Bone marrow (tissue), 2 donors: ENCODE data around the gene HIVEP3.
A peak's percentile ranks its signal among the peaks of the same experiment; 100 is the strongest.
"Not testable (repeated sequence)": the region's sequence is repeated elsewhere in the genome, so short reads cannot be mapped to it uniquely, and the experiment has no call there.

ENCODE experiments used
- DNase-seq, 2 donors: peaks; one replicate each; lab custom pipeline; 2025; lab: John Stamatoyannopoulos, UW

The HIVEP3 gene

GRCh38 chr1:41713141-41713540 lies 205.6 kb downstream of the HIVEP3 start:
- DNase-seq = no peak

DNA sequence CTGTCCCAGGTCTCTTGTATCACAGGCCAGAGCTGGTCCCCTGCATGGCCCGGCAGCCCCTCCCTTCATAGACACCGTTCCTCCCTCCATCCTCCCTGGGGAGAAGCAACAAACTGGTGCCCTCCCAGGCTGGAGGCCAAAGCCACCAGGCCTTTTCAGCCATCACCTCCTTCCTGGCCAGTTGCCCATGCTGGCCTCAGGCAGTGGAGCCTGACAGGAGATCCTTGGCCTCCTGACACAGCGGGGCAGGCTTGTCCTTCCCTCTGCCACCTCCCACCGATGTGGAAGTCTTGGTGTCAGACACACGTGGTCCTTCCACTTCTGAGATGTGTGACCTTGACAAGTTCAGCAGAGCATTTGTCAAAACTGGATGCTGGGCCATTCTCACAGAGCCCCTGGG lies 206.0 kb downstream of the HIVEP3 start:
- no peak for DNase-seq

GRCh38 chr1:41712081-41712480 lies 206.6 kb downstream of the HIVEP3 start:
- no peak for DNase-seq

DNA sequence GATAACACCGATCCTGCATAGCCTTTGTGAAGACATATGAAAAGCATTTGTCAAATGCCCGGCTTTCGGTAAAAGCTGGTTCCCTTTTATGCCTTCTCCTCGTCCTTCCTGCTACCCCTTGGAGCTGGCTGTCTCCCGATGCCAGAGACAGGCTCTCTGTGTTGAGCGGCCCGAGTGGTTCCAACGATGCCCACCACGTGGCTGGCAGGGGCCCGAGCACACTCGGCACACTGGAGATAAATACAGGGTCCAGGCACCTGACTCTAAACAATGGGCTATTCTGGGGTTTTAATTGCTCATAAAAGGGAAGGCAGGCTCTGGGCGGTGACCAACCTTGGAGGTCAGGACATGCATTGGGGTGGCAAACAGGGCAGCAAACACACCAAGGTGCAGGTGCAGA lies 207.1 kb downstream of the HIVEP3 start:
- DNase-seq = no peak

DNA sequence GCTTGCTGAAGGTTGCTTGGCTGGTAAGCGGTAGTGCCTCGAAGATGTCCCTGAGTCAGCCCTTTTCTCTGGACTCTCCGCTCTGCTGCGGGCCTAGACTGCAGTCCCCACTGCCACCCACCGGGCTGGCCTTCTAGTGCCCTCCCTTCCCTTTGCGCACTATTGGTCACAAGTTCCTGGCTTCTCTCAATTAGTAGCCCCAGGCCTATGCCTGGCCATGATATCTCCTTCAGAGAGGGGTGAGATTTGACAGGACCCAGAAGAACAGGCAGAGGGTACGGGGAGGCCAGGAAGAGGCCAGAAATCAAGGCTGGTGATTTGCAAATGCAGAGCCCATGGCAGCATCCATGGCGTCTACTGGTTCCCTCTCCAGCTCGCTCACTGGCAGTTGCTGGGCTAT lies 207.7 kb downstream of the HIVEP3 start:
- no peak for DNase-seq

- no peak for DNase-seq
These were observed 208.8 kb downstream of the HIVEP3 start for GRCh38 chr1:41709873-41710272.

GRCh38 chr1:41709331-41709730 lies 209.4 kb downstream of the HIVEP3 start:
- DNase-seq = no peak

GRCh38 chr1:41708332-41708731 lies 210.4 kb downstream of the HIVEP3 start:
- no peak for DNase-seq

DNA sequence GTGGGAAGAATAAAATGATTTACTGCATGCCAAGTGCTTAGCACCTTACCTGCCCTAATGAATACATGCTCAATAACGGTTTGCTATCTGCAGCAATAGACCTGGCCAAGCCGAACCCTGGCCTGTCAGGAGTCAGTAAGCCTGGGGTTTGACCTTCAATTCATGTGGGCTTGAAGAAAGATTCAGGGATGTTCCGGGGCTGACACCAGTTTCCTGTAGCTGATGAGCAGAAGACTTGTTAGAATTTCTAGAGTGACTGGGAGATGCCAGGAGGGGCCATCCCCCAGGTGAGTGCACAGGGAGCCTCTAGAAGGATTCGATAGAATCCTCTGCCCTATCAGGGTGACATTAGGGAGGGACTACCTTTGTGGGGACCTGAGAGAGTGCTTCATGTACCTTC lies 210.9 kb downstream of the HIVEP3 start:
- DNase-seq = no peak

GRCh38 chr1:41705798-41706197 lies 212.9 kb downstream of the HIVEP3 start:
- no peak for DNase-seq

- DNase-seq = no peak
These were observed 214.5 kb downstream of the HIVEP3 start for GRCh38 chr1:41704196-41704595.

DNA sequence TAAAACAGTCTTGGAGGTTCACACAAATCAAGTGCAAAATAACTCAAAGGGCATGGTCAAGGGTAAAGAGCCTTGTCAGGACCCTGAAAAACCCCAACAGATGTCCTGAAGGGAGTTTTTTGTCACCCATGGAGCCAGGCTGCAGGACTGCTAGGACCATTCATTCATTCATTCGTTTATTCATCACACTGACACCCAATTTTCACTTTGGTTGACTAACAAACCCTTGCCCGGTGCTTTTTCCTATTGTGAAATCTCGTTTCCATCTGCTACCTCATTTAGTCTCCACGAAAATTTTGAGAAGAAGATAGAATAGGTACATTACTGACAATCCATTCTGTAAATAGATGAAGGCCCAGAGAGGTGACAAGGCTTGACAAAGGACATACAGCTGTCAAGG lies 216.0 kb downstream of the HIVEP3 start:
- DNase-seq = no peak

DNA sequence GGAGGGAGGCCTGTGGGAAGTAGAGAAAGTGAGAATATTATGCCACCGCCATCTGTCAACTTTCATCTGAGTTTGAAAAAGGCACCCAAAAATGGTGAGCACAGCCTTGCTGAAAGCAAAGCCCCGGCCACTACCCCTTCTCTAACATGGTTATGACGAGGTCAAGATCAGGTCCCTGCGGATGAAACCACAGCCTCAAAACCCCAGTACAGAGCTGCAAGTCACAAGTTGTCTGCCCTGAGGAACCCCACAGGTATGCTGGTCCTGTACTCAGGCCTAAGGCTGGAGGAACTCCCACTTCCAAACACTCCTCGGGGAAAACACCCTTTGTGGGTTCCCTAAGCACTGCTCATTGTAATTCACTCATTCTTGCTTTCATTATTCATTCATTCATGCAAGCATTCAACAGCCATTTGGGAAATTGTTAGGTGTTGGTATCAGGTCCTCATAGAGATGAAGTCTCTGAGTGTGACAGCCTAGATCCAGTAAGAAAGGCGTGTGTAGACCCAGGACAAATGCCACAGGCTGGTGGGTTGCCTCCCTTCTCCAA lies 217.7 kb downstream of the HIVEP3 start:
- DNase-seq = no peak

DNA sequence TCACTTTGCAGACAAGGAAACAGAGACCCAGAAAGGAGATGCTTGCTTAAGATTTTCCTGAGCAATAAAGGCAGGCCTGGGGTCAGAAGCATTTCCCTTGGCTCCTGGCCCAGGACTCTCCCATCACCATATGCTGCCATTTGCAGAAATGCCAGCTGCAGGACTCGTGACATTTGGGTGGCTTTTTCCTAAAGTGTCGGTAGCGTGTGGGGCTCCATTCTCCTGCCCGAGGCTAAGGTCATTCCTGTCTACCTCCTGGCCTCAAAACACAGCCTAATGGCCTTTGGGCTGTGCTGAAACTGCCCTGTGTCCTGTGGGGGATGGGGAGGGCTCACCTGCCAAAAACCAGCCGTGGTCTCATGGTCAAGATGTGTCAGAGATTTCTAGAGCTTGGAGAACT lies 218.1 kb downstream of the HIVEP3 start:
- DNase-seq = no peak

DNA sequence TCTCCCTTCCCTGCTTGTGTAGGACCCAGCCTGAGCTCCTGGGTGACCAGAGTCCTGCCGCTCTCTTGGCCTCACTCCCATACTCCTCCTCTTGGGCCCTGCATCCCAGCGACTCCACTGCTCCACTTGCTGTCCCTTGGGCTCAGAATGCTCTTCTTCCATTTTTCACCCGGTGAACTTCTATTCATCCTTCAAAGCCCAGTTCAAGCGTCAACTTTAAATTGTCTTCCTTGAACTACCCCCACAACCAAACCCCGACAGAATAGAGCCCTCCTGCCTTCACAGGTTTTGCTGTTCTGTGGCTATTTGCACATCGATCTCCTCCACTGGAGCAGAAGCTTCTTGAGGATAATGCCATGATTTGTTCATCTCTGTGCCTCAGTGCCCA lies 218.9 kb downstream of the HIVEP3 start:
- DNase-seq = no peak

- no peak for DNase-seq
These were observed 219.5 kb downstream of the HIVEP3 start for GRCh38 chr1:41698916-41699860.

DNA sequence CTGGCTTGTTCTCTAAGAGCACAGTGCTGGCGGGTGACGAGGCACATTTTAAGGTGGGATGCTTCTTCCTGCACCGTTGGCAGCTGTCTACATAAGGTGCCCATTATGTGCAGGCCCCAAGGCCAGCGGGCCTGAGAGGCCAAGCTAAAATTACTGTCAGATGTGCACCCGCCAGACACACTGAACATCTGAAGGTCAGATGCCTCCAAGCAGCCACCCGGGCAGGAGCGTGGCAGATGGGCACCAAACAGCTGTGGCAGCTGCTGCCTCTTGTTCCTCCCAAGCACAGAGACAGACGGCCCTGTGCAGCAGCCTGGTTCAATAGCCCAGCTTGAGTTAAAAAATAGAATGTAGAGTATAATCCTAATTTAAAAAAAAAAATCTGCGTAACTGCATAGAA lies 222.3 kb downstream of the HIVEP3 start:
- DNase-seq = no peak

GRCh38 chr1:41695118-41695745 lies 223.5 kb downstream of the HIVEP3 start:
- peak in 1 of 2 donors; percentile 47 for DNase-seq

- DNase-seq = not testable (repeated sequence)
These were observed 226.8 kb downstream of the HIVEP3 start for GRCh38 chr1:41691966-41692365.

GRCh38 chr1:41691424-41691823 lies 227.3 kb downstream of the HIVEP3 start:
- DNase-seq = no peak

DNA sequence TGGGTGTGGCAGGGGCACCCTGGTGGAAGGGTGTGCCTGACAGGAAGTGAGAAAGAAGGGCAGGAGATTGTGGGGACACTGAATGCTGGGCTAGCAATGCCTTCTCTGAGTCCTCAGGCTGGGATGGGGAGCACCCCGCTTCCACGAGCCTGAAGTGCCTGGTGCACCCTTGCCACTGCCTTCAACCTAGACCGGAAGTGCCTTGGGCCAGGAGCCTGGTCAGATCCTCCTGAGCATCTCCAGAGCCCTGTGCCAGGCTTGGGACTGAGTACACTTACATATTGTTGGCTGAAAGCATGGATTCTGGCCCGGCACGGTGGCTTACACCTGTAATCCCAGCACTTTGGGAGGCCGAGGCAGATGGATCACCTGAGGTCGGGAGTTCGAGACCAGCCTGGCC lies 228.4 kb downstream of the HIVEP3 start:
- DNase-seq = no peak

DNA sequence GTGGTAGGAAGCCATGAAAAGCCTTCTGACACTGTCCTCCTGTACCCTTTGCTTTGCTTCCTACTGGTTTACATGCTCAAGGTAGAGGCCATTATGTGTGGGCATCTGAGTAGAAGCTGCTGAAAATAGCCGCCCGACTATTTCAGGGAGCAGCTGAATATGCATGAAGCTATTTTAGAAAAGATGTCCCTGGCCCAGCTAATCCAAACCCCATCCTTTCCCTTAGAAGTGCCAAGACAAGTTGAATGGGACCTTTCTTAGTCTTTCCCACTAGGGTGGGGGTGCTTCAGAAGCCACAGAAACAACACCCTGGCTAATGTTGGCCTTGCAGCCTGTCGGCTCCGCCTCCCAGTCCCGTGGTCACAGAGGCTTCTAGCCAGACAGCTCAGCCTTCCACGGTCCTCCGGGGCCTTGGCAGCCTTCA lies 229.2 kb downstream of the HIVEP3 start:
- no peak for DNase-seq

DNA sequence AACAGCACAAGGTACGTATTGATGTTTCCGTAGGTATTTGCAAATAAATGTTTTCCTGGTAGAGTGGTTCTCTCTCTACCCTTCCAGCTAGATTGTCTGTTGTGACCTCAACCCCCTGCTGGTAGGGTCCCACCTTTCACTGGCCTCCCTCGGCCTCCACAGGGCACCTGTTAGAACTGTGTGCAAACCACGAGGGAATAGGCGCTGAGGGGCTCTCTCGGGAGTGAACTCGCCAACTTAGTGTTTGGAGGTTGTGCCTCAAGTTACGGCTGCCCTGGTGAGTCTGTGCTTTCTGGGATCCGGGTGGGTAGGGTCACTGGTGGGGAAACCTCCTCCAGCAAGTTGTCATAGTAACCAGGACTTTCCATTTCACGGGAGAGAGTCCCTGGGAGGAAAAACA lies 229.6 kb downstream of the HIVEP3 start:
- DNase-seq = no peak
